SK-N-SH treated with all-trans-retinoic acid at 6 μM for 48 hours (cell line): ENCODE data around the gene ADAMTS6.

Source experiments
- ATAC-seq: fragments of 200-7000 bp; cut with Tn5 transposase; 3 replicates; pipeline ENCODE4 v1.9.1; 2020; ENCODE audit warnings: mild to moderate bottlenecking, moderate library complexity
- ARNTL ChIP-seq: fragments of 450-650 bp; formaldehyde crosslinking; IDR thresholded peaks from 2 replicates; pipeline ENCODE4 v1.5.0; 2020; ENCODE audit warnings: low read depth, mild to moderate bottlenecking, moderate library complexity, borderline replicate concordance
- CREB5 ChIP-seq: fragments of 250-450 bp; sonication (Bioruptor Pico); IDR thresholded peaks from 2 replicates; pipeline ENCODE4 v1.5.1; 2020; ENCODE audit warnings: low read depth, mild to moderate bottlenecking, moderate library complexity
- CSDC2 ChIP-seq: fragments of 250-450 bp; sonication (Bioruptor Pico); IDR thresholded peaks from 2 replicates; pipeline ENCODE4 v1.5.0; 2020; ENCODE audit warnings: mild to moderate bottlenecking, moderate library complexity
- OSR1 ChIP-seq: fragments of 250-450 bp; sonication (Bioruptor Pico); IDR thresholded peaks from 2 replicates; pipeline ENCODE4 v1.8.0; 2022; ENCODE audit warnings: moderate library complexity, mild to moderate bottlenecking, inconsistent platforms
- PATZ1 ChIP-seq: fragments of 250-450 bp; sonication (Bioruptor Pico); IDR thresholded peaks from 2 replicates; pipeline ENCODE4 v1.8.0; 2020; ENCODE audit warnings: mild to moderate bottlenecking, moderate library complexity, borderline replicate concordance
- POU6F1 ChIP-seq: fragments of 250-450 bp; sonication (Bioruptor Pico); IDR thresholded peaks from 2 replicates; pipeline ENCODE4 v1.8.0; 2021; ENCODE audit warnings: low read depth, mild to moderate bottlenecking, moderate library complexity, borderline replicate concordance
- PPARA ChIP-seq: fragments of 250-450 bp; sonication (Bioruptor Pico); IDR thresholded peaks from 2 replicates; pipeline ENCODE4 v1.5.0; 2020; ENCODE audit warnings: mild to moderate bottlenecking, borderline replicate concordance
- RARB ChIP-seq: fragments of 250-450 bp; sonication (Bioruptor Pico); IDR thresholded peaks from 2 replicates; pipeline ENCODE4 v1.8.0; 2021; ENCODE audit warnings: mild to moderate bottlenecking, moderate library complexity
- SNAI2 ChIP-seq: fragments of 250-450 bp; sonication (Bioruptor Pico); IDR thresholded peaks from 2 replicates; pipeline ENCODE4 v1.5.0; 2020; ENCODE audit warnings: mild to moderate bottlenecking, moderate library complexity
- ZC3H10 ChIP-seq: fragments of 250-450 bp; sonication (Bioruptor Pico); IDR thresholded peaks from 2 replicates; pipeline ENCODE4 v1.5.1; 2021; ENCODE audit warnings: mild to moderate bottlenecking, moderate library complexity
- ZFP3 ChIP-seq: fragments of 250-450 bp; sonication (Bioruptor Pico); IDR thresholded peaks from 2 replicates; pipeline ENCODE4 v1.5.0; 2020; ENCODE audit warnings: mild to moderate bottlenecking, moderate library complexity
- ZFP30 ChIP-seq: fragments of 450-650 bp; formaldehyde crosslinking; IDR thresholded peaks from 2 replicates; pipeline ENCODE4 v1.5.0; 2022; ENCODE audit warnings: mild to moderate bottlenecking, moderate library complexity
- ZNF70 ChIP-seq: fragments of 450-650 bp; formaldehyde crosslinking; IDR thresholded peaks from 2 replicates; pipeline ENCODE4 v1.5.0; 2020; ENCODE audit warnings: mild to moderate bottlenecking, moderate library complexity
- ZNF8 ChIP-seq: fragments of 450-650 bp; formaldehyde crosslinking; IDR thresholded peaks from 2 replicates; pipeline ENCODE4 v1.5.0; 2020; ENCODE audit warnings: mild to moderate bottlenecking, moderate library complexity
- TF ChIP-seq, protein P1 (sequence below): fragments of 250-450 bp; sonication (Bioruptor Pico); IDR thresholded peaks from 2 replicates; pipeline ENCODE4 v1.5.0; 2020; ENCODE audit warnings: mild to moderate bottlenecking, moderate library complexity

Gene ADAMTS6

DNA sequence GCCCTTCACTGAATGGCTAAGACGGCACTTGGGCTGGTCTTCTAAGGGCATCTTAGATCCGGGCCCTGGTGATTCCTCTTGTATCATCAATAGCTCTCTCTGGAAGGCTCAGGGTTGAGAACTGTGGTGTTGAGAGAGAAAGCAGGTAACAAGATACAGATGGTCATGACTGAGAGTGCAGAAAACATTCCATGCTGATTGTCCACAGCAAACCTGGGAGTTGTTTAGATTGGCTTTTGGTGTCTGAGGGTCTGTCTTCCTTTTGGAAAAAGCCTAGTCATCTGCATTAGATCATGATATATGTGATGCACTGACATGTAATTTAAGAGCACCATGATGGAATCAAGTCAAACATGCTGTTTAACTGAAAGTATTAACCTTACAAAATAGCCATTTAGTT lies 331.9 kb downstream of the ADAMTS6 start (continued):
- no peak for TF ChIP-seq ZFP30 (CRISPR knock-in tag)

- TF ChIP-seq, protein P1, sequence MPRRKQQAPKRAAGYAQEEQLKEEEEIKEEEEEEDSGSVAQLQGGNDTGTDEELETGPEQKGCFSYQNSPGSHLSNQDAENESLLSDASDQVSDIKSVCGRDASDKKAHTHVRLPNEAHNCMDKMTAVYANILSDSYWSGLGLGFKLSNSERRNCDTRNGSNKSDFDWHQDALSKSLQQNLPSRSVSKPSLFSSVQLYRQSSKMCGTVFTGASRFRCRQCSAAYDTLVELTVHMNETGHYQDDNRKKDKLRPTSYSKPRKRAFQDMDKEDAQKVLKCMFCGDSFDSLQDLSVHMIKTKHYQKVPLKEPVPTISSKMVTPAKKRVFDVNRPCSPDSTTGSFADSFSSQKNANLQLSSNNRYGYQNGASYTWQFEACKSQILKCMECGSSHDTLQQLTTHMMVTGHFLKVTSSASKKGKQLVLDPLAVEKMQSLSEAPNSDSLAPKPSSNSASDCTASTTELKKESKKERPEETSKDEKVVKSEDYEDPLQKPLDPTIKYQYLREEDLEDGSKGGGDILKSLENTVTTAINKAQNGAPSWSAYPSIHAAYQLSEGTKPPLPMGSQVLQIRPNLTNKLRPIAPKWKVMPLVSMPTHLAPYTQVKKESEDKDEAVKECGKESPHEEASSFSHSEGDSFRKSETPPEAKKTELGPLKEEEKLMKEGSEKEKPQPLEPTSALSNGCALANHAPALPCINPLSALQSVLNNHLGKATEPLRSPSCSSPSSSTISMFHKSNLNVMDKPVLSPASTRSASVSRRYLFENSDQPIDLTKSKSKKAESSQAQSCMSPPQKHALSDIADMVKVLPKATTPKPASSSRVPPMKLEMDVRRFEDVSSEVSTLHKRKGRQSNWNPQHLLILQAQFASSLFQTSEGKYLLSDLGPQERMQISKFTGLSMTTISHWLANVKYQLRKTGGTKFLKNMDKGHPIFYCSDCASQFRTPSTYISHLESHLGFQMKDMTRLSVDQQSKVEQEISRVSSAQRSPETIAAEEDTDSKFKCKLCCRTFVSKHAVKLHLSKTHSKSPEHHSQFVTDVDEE, result no peak
- TF ChIP-seq OSR1, result no peak
- TF ChIP-seq, all 23 proteins: peak for 0
- ATAC-seq, result no peak
These were observed 337.4 kb downstream of the ADAMTS6 start for GRCh38 chr5:65144136-65144871.

DNA sequence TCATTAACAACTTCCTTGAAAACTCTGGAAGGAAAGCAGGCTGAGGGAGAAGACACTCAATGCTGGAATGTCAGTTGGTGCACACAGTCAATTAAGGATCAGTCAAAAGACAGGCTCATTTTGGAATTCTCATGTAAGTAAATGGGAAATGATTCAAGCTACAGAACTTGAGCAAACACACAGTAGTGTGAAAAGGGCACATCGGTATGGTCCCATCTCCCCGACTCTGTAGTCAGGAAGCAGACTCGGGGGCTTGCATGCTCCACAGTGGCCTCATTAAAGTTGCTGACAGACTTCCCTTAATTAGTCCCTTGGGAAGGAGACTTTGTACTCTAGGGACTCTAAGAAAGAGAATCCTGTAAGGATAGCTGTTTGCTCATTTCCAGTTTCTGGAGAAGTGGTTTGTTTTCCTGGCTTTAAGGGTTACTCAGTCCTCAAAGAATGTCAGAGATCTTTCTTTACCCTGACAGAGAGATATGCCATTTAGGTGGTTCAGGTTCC lies 339.2 kb downstream of the ADAMTS6 start:
- peak; percentile 89 for ATAC-seq
- TF ChIP-seq POU6F1 (CRISPR knock-in tag) (no peak), ZFP30 (CRISPR knock-in tag) (no peak), ZFP3 (CRISPR knock-in tag) (no peak), CREB5 (CRISPR knock-in tag) (no peak), ZNF70 (CRISPR knock-in tag) (no peak), PPARA (CRISPR knock-in tag) (no peak), ARNTL (no peak), RARB (CRISPR knock-in tag) (no peak), ZNF8 (no peak)

DNA sequence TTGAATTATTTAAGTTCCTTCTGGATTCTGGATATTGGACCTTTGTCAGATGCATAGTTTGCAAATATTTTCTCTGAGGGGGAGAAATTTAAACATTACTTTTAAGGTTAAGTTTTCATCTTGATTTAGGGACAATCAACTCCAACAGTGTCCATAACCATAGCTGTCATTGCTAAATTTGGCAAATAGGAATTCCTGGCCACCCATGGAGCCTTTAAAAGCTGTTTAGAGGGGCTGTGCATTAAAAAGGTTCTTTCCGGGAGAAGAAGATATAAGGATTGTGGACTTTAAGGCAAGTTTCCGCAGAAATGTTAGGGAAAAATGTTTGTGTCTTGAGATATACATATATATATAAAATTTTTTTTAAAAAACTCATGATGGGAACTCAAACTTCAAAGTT lies 339.7 kb downstream of the ADAMTS6 start:
- no peak for ATAC-seq
- TF ChIP-seq ZNF8, result no peak
- no peak for TF ChIP-seq PATZ1
- no peak for TF ChIP-seq POU6F1 (CRISPR knock-in tag)
- TF ChIP-seq RARB (CRISPR knock-in tag), result no peak
- no peak for TF ChIP-seq ZNF70 (CRISPR knock-in tag)
- no peak for TF ChIP-seq ZFP3 (CRISPR knock-in tag)
- TF ChIP-seq CSDC2 (CRISPR knock-in tag), result no peak
- TF ChIP-seq, protein P1, result no peak
- no peak for TF ChIP-seq SNAI2
- TF ChIP-seq PPARA (CRISPR knock-in tag), result no peak
- no peak for TF ChIP-seq ZC3H10 (CRISPR knock-in tag)
